Measurements from ENCODE around the gene RASGRF2. TPM values are rescaled to one million over a fixed set of nuclear protein-coding genes. Genes with fewer than 3 reads are reported as not detected.

RASGRF2 gene
- total and polyA plus RNA-seq, 10 donors = 0.74 to 13.9 (median 8.8) TPM

DNA sequence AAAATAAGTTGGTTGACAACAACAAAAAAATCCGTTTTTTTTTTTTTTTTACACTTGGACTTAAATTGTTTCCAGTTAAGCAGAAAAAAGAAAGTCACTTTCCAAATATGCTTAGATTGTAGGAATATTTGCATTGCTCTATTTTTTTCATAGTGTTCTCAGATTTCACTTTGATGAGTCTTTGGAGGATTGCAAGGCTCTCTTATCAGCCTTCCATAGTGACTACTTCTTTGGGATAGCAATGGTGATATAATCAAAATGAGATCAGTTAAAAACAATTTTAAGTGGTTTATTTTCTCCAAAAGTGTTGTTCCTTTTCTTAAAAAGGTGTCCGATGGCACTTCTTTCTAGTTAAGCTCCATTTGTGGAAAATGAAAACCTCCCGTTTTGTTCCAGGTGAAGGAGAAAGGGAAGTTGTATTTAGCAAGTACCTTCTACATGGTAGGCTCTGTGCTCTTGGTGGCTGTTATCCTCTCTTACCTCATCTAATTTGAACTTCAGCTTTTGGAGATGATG lies 3.9 kb downstream of the RASGRF2 start:
- DNase-seq = no peak
- Histone ChIP-seq H3K4me1 (peaks cover 0 to 44% (median 17%) of the 10 kb centered on the region in 6 donors), H3K27ac (no peak overlapping the region), H3K4me3 (no peak overlapping the region), H3K9me3 (no peaks in the 10 kb centered on the region), H3K36me3 (no peaks in the 10 kb centered on the region), H3K27me3 (replicated peaks in 1 of 7) (peaks cover 0 to 55% (median 20%) of the 10 kb centered on the region in 7 donors)
- intact Hi-C loops (cut with DNase I; ENCODE audit: low total_unique reads) = no loop called here
- TF ChIP-seq, protein P1, sequence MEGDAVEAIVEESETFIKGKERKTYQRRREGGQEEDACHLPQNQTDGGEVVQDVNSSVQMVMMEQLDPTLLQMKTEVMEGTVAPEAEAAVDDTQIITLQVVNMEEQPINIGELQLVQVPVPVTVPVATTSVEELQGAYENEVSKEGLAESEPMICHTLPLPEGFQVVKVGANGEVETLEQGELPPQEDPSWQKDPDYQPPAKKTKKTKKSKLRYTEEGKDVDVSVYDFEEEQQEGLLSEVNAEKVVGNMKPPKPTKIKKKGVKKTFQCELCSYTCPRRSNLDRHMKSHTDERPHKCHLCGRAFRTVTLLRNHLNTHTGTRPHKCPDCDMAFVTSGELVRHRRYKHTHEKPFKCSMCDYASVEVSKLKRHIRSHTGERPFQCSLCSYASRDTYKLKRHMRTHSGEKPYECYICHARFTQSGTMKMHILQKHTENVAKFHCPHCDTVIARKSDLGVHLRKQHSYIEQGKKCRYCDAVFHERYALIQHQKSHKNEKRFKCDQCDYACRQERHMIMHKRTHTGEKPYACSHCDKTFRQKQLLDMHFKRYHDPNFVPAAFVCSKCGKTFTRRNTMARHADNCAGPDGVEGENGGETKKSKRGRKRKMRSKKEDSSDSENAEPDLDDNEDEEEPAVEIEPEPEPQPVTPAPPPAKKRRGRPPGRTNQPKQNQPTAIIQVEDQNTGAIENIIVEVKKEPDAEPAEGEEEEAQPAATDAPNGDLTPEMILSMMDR (IDR thresholded peaks at IDR 0.05 in 8 of 11, conservative IDR thresholded peaks at IDR 0.05 in 3 of 11) = no peak
- TF ChIP-seq POLR2AphosphoS5 (IDR thresholded peaks at IDR 0.05) (no peak), POLR2A (IDR thresholded peaks at IDR 0.05) (no peak)
- 56 to 76% (median 72%) methylated on average over 3 of the region's 3 CpGs for WGBS, 5 donors

DNA sequence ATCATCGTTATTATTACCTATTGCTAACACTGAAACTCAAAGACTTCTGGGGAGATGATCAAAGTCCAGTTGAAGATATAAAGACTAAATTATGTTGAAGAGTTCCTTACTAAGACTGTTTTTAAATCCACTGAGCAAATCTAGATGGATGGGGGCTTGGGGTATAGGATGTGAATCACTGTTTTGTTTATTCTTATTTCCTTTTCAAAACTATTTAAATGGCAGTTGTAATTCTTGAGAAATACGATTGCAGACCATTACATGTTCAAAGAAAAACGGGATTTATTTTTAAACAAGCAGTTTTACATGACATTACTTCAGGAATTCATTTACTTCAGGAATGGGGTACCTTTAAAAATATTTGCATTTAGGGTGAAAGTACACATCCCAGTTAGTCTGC lies 4.3 kb downstream of the RASGRF2 start:
- no peak overlapping the region for H3K27ac ChIP-seq
- peaks cover 0 to 50% (median 16%) of the 10 kb centered on the region in 7 donors for H3K27me3 ChIP-seq (replicated peaks in 1 of 7)
- DNase-seq = no peak

GRCh38 chr5:80964919-80965318 lies 4.8 kb downstream of the RASGRF2 start:
- 68 to 84% (median 71%) methylated on average over 5 of the region's 5 CpGs for WGBS, 5 donors
- DNase-seq = no peak
- intact Hi-C loops (cut with DNase I; ENCODE audit: low total_unique reads) = no loop called here
- H3K27ac ChIP-seq = no peak overlapping the region
- H3K9me3 ChIP-seq = no peaks in the 10 kb centered on the region
- TF ChIP-seq POLR2AphosphoS5 (IDR thresholded peaks at IDR 0.05) (no peak), POLR2A (IDR thresholded peaks at IDR 0.05) (no peak)
- TF ChIP-seq, protein P1 (IDR thresholded peaks at IDR 0.05 in 8 of 11, conservative IDR thresholded peaks at IDR 0.05 in 3 of 11) = no peak
- H3K36me3 ChIP-seq = no peaks in the 10 kb centered on the region
- H3K4me1 ChIP-seq = peaks cover 0 to 36% (median 12%) of the 10 kb centered on the region in 6 donors
- no peak overlapping the region for H3K4me3 ChIP-seq
- H3K27me3 ChIP-seq (replicated peaks in 1 of 7) = peaks cover 0 to 46% (median 12%) of the 10 kb centered on the region in 7 donors

More for the DNA sequence above, 4.3 kb downstream of the RASGRF2 start:
- Histone ChIP-seq H3K9me3 (no peaks in the 10 kb centered on the region), H3K36me3 (no peaks in the 10 kb centered on the region), H3K4me3 (no peak overlapping the region), H3K4me1 (peaks cover 0 to 41% (median 16%) of the 10 kb centered on the region in 6 donors)
- WGBS, 5 donors = 53 to 71% (median 54%) methylated on average over 3 of the region's 3 CpGs
- TF ChIP-seq POLR2AphosphoS5 (IDR thresholded peaks at IDR 0.05) = no peak
- TF ChIP-seq, protein P1 (IDR thresholded peaks at IDR 0.05 in 8 of 11, conservative IDR thresholded peaks at IDR 0.05 in 3 of 11) = no peak
- no peak for TF ChIP-seq POLR2A (IDR thresholded peaks at IDR 0.05)
- intact Hi-C loops (cut with DNase I; ENCODE audit: low total_unique reads) = no loop called here

GRCh38 chr5:80967500-80968181 lies 7.5 kb downstream of the RASGRF2 start:
- TF ChIP-seq POLR2A (IDR thresholded peaks at IDR 0.05) = no peak
- no peak for TF ChIP-seq POLR2AphosphoS5 (IDR thresholded peaks at IDR 0.05)
- TF ChIP-seq, protein P1 (IDR thresholded peaks at IDR 0.05 in 8 of 11, conservative IDR thresholded peaks at IDR 0.05 in 3 of 11) = no peak
- no peak for DNase-seq
- intact Hi-C loops (cut with DNase I; ENCODE audit: low total_unique reads) = no loop called here
- 62 to 85% (median 78%) methylated on average over 2 of the region's 2 CpGs for WGBS, 5 donors
- Histone ChIP-seq H3K4me1 (peaks cover 0 to 11% (median 4%) of the 10 kb centered on the region in 6 donors), H3K36me3 (no peaks in the 10 kb centered on the region), H3K27ac (peak overlapping the region in 1 of 8 donors; percentile 1), H3K9me3 (no peaks in the 10 kb centered on the region), H3K4me3 (no peak overlapping the region), H3K27me3 (replicated peaks in 1 of 7) (peaks cover 0 to 20% (median 0%) of the 10 kb centered on the region in 7 donors)

Measured in spleen (tissue), 11 donors.